Keratinocyte (primary cell): ENCODE data around the gene LEMD1.

ENCODE experiments used
- EZH2 ChIP-seq: IDR thresholded peaks from one replicate; pipeline ENCODE4 v1.6.1; 2012; ENCODE audit warnings: inconsistent platforms, mild to moderate bottlenecking, low read length, moderate library complexity
- TF ChIP-seq, protein P1 (sequence below), 3 experiments: IDR thresholded peaks in 1 of 3; conservative IDR thresholded peaks in 1 of 3; optimal IDR thresholded peaks in 1 of 3; 2 replicates in 2 of 3; 3 replicates in 1 of 3; pipeline versions ENCODE3 to v1.5.1; 2011; ENCODE audit warnings: low read length in 3 of 3, mild to moderate bottlenecking in 3 of 3, moderate library complexity in 2 of 3, control low read depth in 1 of 3, inconsistent platforms in 1 of 3; ENCODE audit not compliant: insufficient read depth in 2 of 3; ENCODE audit errors: extremely low read depth in 1 of 3

DNA sequence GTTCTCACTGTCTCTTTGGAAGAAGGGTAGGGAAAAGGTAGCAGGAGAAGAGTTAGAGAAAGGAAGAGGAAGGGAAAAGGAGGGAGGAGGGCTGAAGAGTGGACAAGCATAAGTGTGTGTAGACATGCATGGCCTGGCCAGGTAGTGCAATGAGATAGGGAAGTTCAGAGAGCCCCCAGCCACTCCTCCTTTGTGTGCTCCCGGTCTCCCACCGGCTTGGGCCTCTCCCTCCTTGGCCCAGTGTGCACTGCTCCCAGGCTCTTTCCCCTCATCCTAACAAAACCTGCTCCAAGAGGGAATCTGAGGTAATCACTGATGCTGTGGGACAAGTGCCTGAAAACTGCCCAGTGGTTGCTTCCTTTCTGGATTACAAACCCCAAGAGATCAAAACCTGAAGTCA is 10.3 kb upstream of the LEMD1 start:
- TF ChIP-seq, protein P1, sequence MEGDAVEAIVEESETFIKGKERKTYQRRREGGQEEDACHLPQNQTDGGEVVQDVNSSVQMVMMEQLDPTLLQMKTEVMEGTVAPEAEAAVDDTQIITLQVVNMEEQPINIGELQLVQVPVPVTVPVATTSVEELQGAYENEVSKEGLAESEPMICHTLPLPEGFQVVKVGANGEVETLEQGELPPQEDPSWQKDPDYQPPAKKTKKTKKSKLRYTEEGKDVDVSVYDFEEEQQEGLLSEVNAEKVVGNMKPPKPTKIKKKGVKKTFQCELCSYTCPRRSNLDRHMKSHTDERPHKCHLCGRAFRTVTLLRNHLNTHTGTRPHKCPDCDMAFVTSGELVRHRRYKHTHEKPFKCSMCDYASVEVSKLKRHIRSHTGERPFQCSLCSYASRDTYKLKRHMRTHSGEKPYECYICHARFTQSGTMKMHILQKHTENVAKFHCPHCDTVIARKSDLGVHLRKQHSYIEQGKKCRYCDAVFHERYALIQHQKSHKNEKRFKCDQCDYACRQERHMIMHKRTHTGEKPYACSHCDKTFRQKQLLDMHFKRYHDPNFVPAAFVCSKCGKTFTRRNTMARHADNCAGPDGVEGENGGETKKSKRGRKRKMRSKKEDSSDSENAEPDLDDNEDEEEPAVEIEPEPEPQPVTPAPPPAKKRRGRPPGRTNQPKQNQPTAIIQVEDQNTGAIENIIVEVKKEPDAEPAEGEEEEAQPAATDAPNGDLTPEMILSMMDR (optimal IDR thresholded peaks at IDR 0.05 in 1 of 3, IDR thresholded peaks at IDR 0.05 in 1 of 3, conservative IDR thresholded peaks at IDR 0.05 in 1 of 3; ENCODE audit: extremely low read depth in 1 of 3, insufficient read depth in 2 of 3, low read length in 3 of 3), result no peak
- TF ChIP-seq EZH2, result no peak
